HG03558 (cell line): Measurements from ENCODE around the gene MYOM1.
"Not testable (repeated sequence)": the region's sequence is repeated elsewhere in the genome, so short reads cannot be mapped to it uniquely, and the experiment has no call there.

ENCODE experiments used
- ATAC-seq: cut with Tn5 transposase; IDR thresholded peaks from one replicate; pipeline ENCODE4 v1.9.1; 2021; ENCODE audit warnings: moderate number of reproducible peaks; ENCODE audit not compliant: unreplicated experiment; ENCODE audit errors: extremely low read depth

The MYOM1 gene

DNA sequence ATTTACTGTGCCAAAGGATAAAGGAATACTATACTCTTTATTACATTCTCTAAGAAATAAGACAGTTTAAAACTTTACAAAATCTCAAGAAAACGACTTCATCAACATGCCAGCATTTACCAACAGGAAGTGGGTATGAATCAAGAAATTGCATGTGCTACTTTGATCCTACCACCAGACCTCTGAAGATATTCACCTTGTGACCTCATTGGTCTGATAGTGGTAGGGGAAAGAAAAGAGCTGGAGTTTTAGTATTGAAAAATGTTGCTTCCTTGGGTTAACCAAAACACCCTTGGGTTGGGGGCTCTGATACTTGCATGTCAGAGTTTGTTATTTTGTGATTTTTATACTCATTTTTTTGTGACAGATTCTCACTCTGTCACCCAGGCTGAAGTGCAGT lies 122.7 kb downstream of the MYOM1 start:
- no peak for ATAC-seq

DNA sequence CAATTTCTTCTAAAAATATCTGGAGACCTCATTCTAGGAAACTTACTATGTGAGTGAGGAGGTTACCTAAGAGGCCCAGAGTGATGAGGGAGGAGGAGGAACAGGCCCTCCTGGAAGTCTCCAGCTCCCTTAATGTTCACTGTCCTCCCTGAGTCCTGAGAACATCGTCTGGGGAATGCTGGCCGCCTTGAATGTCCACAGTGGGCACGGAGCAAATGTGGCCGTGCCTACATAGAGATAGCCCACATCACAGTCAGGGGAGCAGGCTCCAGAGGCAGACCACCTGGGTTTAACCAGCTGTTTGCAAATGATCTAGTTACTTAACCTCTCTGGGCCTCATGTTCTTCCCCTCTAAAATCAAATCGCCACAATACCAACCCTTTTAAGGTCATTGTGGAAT lies 123.8 kb downstream of the MYOM1 start:
- no peak for ATAC-seq

DNA sequence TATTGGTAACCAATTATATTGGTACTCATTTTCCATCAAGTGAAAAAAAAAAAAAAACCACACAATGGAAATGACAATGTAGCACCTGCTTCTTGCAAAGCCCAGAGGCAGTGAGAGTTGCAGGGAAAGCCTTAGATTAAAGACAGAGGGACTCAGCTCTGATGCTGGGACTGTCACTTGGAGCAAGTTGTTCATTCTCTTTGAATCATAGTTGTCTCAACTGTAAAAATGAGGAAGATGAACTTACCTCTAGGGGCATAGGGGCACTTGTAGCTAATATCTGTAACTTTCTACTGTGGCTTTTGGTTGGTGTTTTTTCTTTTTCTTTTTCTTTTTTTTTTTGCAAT lies 125.5 kb downstream of the MYOM1 start:
- ATAC-seq: no peak

DNA sequence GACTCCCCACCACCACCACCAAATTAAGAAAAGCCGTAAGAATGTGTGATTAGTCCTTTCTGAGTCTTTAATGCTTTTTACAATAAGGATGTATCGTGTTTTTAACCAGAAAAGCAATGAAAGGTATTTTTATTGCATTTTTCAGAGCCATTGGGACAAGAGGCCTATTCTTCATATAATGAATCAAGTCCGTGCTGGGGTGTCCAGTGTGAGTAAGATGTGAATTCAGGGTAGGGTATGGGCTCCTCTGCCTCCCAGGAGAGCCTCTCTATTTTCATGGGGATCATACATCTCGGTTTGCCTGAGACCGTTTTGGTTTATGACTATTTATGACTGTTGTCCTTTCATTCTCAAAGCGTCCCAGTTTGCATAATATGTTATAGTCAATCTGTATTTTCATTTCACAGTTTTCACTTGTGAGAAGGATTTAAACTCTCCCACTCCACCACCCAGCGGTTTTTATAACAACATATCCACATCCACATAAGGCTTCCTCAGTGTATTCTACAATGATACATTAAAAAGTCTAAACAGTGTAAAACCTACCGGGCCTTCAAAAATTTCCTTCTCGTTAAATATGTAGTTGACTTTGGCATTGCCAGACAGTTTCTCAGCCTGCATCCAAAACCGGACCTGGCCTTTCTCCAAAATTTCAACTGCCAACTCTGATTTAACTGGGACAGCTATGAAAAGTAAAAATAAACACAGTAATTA lies 126.0 kb downstream of the MYOM1 start:
- ATAC-seq: no peak

DNA sequence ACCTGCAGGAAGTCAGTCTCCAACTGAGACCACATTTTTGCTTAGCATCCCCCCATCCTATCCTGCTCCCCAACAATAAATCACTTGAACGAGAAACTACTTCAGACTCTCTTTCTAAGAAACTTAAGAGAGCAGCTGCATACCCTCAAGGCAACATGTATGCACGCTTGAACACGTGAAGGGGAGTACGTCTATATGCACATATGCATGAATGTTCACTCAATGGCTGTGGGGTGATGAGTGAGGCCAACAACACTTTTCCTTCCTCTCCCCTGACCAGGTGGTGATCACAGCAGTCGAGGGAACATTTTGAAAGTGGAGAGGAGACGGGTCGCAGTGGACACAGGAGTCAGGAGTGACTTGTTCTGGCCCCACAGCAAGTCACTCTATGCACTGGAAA lies 127.0 kb downstream of the MYOM1 start:
- no peak for ATAC-seq

DNA sequence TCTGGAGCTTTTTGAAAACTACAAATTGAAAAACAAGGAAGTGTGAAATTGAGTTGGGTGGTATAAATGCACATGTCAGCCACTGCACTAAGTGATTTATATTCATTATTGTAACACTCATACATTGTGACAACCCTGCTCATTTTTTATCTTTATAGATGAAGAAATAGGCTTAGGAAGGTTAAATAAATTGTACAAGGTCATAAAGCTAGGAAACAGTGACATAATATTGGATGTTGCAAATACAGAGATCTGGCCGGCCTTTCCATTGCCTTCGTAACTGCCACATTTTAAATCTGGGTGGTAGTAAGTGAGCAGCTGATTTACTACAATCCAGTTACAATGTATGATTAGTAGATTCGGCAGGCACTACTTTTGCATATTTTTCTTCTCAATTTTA lies 130.2 kb downstream of the MYOM1 start:
- no peak for ATAC-seq

DNA sequence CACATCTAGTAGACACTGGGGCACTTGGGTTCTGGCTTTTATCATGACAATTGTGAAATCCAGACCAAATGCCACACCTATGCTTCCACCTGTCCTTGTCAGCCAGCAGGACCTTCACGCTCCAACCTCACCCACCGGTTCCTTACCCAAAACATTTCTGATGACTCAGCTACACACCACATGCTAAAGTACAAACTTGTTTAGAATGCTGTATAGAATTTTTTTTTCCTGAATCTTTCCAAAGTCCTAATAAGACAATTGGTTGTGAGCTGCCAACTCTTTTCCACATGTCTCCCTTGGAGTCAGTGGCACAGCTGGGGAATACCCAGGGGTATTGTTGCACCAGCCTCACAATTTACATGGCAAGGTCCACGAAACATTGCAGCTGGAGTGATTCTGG lies 131.3 kb downstream of the MYOM1 start:
- no peak for ATAC-seq

DNA sequence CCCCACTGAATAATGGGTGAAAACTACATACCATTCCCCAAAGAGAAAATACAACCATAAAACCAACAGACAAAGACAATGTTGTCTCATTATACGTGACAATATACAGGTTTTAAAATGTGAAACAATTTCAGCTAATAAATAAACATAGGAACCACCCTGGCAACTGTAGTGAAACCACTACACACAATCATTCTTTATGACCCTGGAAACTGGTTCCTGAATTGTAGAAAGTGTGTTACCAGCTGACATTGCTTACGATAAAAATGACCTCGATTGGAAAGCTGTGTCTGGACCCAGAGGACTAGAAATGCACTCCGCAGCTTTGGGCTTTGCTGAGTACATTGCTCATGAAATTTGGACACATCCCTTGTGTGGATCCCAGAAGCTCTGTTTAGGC lies 132.9 kb downstream of the MYOM1 start:
- no peak for ATAC-seq

DNA sequence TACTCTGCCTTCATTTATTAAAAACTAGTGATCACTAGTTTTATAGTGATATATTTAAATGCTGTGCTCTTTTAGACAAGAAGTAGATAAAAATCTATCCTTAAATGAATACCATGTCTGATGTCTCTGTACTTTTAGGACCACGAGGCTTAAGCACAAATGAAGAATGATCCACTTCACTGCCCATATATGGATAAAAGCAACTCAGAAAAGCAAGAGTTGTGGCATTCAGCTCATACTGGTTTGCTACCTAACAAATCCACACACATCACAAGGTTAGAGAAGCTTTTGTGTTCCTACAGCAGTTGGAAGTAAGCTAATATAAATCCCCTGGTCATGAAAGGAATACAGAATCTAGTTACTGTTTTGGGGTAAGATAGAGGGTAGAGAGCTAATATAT lies 134.2 kb downstream of the MYOM1 start:
- no peak for ATAC-seq

DNA sequence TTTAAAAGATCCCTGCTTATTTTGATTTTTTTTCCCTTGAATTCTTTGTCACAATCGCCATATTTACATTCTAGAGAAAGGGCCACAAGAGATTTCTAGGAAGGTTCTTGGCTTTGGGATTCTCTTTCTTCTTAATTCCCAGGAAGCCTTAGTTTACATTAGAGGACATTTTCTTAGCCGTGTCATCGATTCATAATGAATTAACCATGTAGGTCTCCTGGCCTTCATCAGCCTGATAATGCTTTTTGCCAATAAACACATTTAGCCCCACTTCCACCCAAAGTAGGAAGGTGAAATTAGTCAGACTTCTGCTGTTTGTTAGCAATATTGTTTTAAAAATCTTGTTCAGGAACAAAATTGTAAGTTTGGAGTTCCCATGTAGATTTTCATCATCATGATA lies 135.6 kb downstream of the MYOM1 start:
- ATAC-seq: no peak

DNA sequence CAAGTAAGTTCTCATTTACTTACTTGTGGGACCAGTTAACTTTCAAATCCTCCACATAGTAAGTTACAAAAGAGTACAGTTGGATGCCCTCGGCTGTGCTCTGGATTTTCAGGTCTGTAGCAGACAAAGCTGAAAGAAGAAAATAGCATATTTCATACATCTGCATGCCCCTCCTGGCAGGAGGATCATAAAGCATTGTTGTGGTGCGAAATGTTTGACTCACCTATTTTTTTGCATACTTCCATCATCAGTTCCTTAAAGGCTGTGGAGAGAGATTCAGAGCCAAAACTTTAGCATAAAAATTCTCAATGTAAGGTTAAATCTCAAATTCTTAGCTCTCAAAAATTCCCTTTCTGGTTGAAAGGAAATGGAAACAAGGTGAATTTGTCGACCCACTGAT lies 136.0 kb downstream of the MYOM1 start:
- no peak for ATAC-seq

DNA sequence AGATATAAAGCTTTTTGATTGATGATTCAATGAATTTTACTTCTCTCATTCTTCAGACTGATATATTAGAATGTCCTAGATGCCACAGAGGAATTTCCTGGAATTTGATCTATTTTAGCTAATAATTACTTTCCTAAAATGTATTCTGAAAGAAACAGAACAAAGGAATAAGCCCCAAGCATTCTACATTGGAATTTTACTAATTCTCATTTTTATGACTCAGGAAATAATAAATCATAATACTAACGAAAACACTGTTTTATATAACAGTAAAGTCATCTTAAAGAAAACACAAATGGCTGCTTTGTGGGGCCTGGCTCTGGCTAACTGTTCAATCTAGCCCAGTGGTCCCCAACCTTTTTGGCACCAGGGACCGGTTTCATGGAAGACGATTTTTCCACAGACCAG lies 138.2 kb downstream of the MYOM1 start:
- no peak for ATAC-seq

DNA sequence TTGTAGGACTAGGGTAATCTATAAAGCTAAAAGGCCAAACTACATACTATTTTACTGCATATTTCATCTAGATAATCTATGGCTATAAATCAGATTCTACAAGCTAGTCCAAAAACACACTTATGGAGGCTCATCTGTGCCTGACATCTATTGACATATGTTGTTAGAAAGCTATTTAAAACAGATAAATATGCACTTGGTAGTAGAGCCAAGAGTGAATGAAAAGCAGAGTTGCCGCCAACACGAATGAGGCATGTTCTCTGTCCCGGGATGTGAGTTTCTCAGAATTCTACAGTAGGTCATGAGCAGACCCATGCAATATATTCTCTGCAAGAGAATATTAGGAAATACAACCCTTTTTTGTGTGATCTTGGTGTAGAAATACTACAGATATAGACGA lies 140.1 kb downstream of the MYOM1 start:
- no peak for ATAC-seq

DNA sequence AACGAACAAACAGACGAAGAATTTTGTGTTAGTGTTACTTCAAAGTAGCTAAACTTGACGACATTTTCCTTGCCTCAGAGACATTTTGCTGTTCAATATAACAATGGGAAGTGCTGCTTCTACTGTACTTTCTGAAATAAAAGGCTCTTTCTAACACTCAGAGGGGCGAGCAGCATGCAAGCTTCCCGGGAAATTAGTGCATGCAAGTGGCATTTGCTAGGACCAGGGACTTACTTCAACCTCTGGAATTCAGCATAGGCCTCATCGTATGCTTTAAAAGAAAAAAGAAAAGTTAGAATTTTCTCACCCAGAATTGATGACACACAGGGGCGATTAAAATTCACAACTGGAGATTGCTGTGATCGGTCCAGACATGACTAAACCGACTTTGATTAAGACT lies 144.3 kb downstream of the MYOM1 start:
- no peak for ATAC-seq

DNA sequence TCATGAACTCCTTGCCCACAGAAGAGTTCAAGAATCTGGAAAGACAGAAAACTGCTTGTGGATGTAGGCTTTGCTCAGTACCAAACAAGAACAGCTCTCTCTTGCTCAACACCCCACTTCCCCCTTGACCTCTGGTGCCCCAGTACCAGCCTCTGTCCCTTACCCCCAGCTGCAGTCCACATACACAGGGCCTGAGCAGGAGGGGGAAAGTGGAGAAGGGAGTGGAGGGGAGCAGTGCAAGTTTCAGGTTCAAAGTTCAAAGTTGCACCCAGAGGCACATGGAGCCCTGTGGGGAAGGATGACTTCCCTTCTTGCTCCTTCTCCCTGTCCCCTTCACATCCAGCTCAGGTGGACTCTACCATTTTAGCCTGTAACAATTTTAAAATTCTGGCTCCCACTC lies 145.7 kb downstream of the MYOM1 start:
- no peak for ATAC-seq

DNA sequence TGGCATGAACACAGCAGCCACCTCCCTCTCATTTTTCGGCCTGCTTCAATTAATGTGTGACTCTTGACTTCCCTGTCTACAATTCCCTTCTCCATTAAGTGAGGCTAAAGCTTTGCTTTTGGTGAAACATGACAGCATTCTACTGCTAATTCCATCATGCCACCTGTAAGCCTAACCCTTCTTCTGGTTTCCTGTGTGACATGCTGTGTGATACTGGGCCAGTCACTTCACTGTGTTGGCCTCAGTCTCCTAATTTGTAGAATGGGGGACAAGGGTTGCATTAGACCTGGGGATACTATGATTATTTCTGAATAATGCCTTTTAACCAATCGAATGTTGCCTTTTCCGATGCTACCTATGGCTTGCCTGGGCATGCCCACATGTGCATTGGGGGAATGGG lies 146.4 kb downstream of the MYOM1 start:
- not testable (repeated sequence) for ATAC-seq

DNA sequence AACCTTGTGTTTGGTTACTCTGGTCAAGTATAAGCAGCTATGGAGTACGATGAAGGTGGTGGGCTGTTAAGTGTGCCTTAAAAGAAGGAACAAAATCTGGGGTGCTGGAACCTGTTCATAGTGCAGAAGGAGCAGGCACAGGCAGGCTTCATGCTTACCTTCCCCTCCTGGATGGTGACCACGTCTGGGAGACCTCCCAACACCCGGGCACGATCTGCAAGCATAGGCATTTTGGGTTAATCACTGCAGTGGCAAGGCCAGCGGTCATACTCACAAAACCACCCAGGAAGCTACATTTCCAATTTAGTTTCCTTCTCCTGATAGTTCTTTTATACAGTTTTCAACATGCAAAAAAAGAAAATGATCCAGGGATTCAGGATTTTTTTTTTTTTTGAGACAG lies 148.1 kb downstream of the MYOM1 start:
- no peak for ATAC-seq

DNA sequence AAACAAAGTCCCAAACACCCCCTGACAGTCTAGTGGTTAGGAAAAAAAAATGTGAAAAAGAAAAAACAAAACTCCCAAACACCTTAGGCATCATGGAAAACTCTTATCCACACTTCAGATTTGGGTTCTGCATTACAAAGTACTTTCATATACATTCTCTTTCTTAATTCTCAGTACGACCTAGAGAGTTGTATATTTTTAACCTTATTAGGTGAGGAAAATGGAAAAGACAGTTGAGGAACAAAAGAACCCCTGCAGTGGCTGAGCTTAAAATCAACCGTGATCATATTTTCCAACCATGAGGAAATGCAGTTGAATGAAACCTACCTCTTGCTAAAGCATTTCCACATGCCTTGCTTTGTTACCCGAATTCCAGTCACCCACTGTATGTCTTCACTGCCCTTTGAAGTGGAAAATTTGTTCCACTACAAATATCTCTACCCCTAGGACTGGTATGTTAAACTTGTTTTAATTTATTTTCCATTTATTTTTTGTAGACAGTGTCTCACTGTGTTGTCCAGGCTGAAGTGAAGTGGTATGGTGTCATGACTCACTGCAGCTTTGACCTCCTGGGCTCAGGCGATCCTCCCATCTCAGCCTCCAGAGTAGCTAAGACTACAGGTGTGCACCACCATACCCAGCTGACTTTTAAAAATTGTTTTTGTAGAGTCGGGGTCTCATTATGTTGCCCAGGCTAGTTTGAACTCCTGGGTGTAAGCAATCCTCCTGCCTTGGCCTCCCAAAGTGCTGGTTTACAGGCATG lies 149.9 kb downstream of the MYOM1 start:
- no peak for ATAC-seq

DNA sequence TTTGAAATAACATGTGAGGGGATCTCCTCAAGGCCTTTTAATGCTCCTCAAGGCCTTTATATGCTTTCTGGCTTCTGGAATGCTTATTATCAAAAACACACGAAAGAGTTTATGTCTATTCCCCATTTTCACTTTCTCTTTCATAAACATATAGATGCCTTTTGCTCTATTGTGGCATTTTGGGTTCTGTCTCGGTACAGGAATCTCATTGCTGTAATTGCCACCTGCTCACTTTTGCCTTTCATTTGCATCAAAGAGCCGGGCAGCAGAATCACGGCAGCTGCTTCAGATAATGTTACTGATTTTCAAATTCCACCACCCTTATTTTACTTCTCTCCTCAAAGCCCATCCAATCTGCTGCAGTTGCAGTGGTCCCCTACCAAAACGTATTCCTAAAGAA lies 152.0 kb downstream of the MYOM1 start:
- no peak for ATAC-seq

DNA sequence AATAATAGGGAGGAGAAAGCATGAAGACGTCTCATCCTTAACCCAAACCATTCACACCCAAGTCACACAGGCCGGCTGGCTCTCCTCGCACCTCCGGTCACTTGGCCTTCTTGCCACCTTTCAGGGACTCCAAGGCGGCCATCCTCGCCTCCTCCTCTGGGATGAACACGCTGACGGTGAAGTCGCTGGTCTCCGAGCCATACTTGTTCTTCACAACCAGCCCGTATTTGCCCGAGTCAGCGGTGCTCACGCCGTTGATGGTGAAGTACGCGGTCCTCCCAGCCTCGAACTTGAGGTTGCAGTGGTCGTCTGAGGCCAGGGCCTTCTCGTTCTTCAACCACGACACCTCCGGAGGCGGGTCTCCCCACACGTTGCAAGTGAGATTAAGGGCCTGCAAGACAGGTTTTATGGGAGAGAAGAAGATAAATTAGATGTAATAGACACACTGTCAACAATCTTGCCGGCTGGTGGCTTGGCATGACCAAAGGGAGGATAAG lies 152.6 kb downstream of the MYOM1 start:
- no peak for ATAC-seq

DNA sequence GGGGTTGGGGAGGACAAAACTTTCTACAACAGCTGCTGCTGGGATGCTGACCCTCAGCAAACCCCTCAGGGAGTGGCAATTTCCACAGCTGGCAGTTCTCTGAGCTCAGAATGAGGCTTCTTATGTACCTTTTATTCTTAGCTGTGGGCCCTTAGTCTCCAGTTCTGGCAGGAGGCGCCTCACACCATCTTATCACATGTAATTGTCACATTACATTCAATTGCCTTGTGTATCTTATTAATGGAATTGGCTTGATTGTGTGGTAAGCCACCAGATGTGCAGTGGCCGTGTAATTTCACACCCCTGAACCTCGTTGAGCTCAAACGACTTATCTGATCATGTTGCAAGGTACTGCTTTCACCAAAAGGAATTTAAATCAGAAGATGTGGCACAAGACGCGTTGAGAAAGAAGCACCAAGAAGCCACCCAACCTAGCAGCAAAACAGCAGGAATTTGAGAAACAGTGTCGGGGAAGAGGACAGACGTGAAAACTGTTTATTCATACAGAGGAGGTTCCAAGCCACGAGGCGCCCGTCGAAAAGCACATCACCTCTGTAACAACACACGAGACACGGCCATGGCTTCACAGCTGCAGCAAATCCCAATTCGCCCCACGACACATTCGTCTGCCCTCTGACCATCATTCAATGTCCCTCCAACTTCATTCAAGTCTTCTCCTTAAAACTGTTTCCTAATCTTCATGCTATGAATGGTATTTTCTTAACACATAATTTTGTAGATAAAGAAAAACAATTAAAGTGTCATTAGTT lies 153.2 kb downstream of the MYOM1 start:
- no peak for ATAC-seq
